HepG2 (cell line): ENCODE data around the gene SAMD4B. TPM values are rescaled to one million over a fixed set of nuclear protein-coding genes. Genes with fewer than 3 reads are reported as not detected.

ENCODE experiments used
- CTCF ChIP-seq: sonication (generic); formaldehyde crosslinking; IDR thresholded peaks from 2 replicates; pipeline ENCODE4 v1.5.0; 2020; ENCODE audit warnings: mild to moderate bottlenecking, missing genetic modification reagents, moderate library complexity
- REST ChIP-seq, 2 experiments: IDR thresholded peaks; 2 replicates each; pipeline ENCODE4 v1.6.1; 2011 to 2012; ENCODE audit warnings: low read length in 2 of 2, borderline replicate concordance in 1 of 2, low read depth in 1 of 2, mild to moderate bottlenecking in 1 of 2, moderate library complexity in 1 of 2
- SUZ12 ChIP-seq: fragments of 150-350 bp; IDR thresholded peaks from 2 replicates; pipeline ENCODE4 v1.6.1; 2014; ENCODE audit warnings: low read depth, low read length
- ZNF605 ChIP-seq: sonication (generic); formaldehyde crosslinking; IDR thresholded peaks from 2 replicates; pipeline ENCODE4 v1.8.0; 2022; ENCODE audit warnings: mild to moderate bottlenecking, missing genetic modification reagents
- polyA plus RNA-seq, 8 experiments: library from polyadenylated mRNA; depleted of rRNA in 3 of 8; stranded (reverse) in 7 of 8; unstranded in 1 of 8; fragments of >200 nt; fragmentation: Illumina TruSeq in 4 of 8; extraction: Trizol in 4 of 8; gene quantifications; 2 replicates each; pipeline versions ENCODE4 v1.2.1 to v1.2.3, GENCODE V29; 2011 to 2016; ENCODE audit warnings: low read depth in 4 of 8, missing spikeins in 1 of 8, mixed read lengths in 1 of 8; ENCODE audit not compliant: insufficient read depth in 1 of 8
- total RNA-seq, 5 experiments: library from RNA; depleted of rRNA; stranded (reverse); fragments of >200 nt; fragmentation: Illumina TruSeq; extraction: Trizol; gene quantifications; 2 replicates each; pipeline ENCODE4 v1.2.3, GENCODE V29; 2016; ENCODE audit warnings: low read depth in 1 of 5

Gene SAMD4B
- total and polyA plus RNA-seq, 2 of the 13 experiments (the other 11 are each of a cell fraction or from before 2014, with no cell fraction given), result 26.0 to 31.8 TPM

DNA sequence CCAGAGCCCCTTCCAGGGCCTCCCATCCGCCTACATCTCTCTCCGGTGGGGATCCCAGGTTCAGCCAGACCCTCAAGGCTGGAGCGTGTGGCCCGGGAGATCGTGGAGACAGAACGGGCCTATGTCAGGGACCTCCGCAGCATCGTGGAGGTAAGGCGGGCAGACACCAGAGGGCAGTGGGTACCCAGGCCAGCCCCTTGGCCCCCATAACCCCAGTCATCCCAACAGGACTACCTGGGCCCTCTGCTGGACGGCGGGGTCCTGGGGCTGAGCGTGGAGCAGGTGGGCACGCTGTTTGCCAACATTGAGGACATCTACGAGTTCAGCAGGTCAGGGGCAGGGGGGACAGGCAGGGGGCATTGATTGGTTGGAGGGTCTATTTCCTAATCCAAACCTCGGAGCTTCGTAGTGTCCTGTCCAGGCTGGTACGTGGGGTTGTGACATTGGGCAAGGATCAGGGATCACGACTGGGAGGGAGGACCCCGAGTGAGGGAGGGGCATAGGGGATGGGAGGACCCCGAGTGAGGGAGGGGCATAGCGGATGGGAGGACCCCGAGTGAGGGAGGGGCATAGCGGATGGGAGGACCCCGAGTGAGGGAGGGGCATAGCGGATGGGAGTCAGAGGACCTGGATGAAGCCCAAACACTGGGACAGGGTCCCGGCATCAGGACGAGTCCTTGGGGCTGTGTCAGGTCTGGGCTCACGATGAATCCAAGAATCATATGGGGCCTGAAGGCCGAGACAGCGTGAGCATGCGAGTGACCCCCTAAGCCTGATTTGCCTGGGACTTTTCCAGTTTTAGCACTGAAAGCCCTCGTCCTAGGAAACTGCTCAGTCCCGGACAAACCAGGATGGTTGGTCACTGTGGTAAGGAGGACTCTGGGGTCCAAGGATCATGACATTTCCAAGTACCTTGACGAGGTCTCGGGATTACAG lies 73.2 kb downstream of the SAMD4B start (continued):
- TF ChIP-seq CTCF (CRISPR knock-in tag), result 0 out of 2 replicates have a peak, but pooled peaks have one; percentile 27
- no peak for TF ChIP-seq SUZ12
- no peak for TF ChIP-seq ZNF605 (CRISPR knock-in tag)
- no peak for TF ChIP-seq REST (IDR thresholded peaks at IDR 0.05; ENCODE audit: borderline replicate concordance in 1 of 2, low read depth in 1 of 2, low read length in 2 of 2)
